CD4-positive, alpha-beta T cell treated with Interleukin-6 for 4 hours (primary cell): ENCODE results near the gene DCDC2B.

Experiments
- DNase-seq: peaks from one replicate; pipeline ENCODE4 v3.0.0-alpha.2; 2020; ENCODE audit warnings: mixed read lengths

DCDC2B gene

DNA sequence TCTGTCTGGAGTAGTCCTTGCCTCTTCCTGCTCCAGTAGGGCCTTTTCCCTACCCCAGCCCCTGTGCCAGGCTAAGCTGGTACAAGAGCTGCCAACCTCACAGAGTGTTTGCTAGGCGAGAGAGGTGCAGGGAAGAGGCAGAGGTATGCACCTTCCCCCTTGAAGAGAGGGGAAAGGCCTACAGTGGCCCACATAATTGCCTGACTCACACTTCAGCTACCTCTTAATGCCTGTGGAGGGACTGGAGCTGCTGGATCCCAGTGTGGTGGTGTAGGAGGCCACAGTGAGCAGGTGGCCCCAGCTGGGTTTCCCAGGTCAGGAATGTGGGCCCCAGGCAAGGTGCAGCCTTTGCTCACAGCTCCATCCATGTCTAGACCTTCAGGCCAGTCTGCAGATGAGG, 11.8 kb upstream of the DCDC2B start:
- no peak for DNase-seq

GRCh38 chr1:32197837-32198236, 11.1 kb upstream of the DCDC2B start:
- no peak for DNase-seq

DNA sequence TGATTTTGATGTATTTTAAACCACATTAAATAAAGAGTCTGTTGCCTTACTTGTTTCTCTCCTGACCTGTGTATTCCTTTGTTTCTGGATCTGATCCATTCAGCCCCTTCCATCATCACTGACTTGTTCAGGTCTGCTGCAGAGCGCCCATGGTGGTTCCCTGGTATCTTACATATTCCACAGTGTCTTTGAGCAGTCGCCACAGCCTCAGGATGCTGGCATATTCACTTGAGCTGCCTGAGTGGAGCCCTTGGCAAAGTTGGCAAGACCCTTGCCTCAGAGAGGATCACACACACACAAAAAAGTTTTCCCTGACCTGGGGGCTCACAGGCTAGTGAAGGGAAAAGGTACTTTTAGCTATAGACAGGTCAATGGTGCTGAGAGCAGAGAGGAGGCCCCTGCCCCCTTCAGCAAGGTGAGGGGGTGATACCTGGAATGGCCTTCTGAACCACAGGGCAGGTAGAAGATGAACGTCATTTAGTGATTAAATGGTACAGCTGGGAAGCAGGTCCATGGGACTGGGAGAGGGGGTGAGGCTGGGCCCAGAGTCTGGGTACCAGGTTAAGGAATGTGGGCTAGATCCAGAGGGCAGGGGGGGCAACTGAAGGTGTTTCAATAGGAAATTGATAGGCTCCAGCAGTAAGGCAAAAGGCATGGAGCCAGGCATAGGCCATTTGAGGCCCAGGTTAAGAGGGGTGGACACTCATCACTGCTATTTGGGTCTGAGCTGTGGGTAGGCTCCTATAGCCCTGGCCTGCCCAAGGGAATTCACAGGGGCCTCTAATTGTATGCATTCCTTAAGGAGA, 10.4 kb upstream of the DCDC2B start:
- DNase-seq = no peak

DNA sequence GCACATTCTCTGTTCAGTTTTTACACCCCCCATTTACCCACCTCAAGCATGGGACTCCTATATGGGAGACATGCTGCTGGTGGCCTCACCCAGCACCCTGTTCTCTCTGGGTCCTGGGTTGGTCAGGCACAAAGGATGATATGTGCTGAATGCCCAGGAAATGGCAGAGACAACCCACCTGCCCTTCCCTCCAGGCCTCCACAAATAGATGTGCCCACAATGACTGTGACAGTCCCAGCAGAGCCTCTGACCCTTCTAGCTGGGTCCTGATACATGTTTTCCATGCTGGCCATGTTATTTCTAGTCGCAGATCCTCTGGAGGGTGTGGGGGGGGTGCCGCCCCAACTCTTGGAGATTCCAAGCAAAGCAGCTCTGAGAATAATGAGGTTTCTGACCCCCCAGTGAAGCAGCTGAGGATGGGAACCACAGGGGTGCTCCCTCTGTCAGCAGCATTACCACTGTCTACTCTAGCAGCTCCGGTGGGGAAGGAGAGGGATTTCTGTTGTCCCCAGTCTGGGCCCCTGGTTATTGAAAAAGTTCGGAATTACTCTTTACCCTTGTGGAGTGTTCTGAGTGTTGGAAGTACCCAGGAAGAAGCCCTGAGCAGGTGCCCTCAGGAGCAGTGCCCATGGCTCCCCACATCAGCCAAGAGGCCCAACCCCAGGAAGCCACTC, 9.7 kb upstream of the DCDC2B start:
- no peak for DNase-seq

GRCh38 chr1:32199717-32200072, 9.2 kb upstream of the DCDC2B start:
- DNase-seq = no peak

- peak; percentile 60 for DNase-seq
Observed at GRCh38 chr1:32200226-32201010, 8.5 kb upstream of the DCDC2B start, which contains the start of gene CCDC28B. CCDC28B (plus strand) TSS chr1:32200595; CDS start chr1:32201936, 1,341 bp downstream.

DNA sequence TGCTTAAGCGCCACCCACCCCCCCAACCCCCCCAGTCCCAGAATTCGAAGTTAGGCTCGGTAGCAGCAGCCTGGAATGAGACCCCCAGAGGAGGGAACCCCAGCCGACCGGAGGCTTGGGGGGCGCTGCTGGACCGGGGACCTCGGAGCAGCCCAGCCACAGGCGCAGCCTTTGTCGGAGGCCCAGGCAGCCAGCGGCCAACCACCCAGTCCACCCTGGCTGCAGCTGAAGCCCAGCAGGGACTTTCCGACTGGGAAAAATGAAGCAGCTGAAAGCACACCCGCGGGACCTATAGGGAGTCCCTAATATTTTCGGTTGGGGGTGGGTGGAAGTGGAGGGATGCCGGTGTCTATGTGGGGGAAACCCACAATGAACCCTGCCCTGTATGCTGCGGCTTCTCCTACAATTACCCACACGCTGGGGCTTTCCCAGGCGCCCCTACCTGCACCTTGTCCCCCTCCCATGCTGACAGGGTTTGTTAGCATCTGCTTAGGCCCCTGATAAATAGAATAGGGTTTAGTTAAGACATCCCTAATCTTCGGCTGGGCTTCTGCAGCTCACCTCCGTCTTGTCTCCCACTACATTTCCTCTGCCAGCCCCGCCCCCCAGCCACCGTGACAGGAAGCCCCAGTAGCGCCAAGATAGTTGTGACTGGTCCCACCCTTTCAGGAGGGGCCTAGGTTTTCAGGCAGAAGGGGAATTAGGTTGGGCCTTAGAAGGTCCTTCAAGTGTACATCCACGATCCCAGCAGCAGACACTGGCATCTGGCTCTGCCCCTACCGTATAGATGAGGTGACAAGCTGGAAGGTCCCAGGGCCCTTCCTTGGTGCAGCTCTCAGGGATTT, 7.7 kb upstream of the DCDC2B start:
- peak; percentile 88 for DNase-seq

- no peak for DNase-seq
Observed at GRCh38 chr1:32204943-32205361, 3.9 kb upstream of the DCDC2B start.

GRCh38 chr1:32205401-32206370, 3.2 kb upstream of the DCDC2B start, which contains the start of gene IQCC:
IQCC (plus strand) TSS chr1:32205671; CDS start chr1:32205682, 11 bp downstream.
- DNase-seq = peak; percentile 88

DNA sequence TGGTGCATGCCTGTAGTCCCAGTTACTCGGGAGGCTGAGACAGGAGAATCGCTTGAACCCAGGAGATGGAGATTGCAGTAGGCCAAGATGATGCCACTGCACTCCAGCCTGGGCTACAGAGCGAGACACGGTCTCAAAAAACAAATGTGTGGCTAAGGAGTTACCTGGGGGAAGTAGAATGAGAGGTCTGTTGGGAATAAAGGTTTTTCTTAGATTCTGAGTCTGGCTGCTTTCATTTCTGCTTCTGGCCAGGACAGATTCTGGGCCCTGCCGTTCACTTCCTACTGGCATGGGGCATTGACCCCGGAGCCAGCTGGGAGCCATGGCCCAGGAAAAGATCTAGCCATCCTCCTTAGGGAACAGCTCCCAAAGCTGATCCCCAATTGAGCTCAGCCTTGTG, 420 bp upstream of the DCDC2B start:
- no peak for DNase-seq

DNA sequence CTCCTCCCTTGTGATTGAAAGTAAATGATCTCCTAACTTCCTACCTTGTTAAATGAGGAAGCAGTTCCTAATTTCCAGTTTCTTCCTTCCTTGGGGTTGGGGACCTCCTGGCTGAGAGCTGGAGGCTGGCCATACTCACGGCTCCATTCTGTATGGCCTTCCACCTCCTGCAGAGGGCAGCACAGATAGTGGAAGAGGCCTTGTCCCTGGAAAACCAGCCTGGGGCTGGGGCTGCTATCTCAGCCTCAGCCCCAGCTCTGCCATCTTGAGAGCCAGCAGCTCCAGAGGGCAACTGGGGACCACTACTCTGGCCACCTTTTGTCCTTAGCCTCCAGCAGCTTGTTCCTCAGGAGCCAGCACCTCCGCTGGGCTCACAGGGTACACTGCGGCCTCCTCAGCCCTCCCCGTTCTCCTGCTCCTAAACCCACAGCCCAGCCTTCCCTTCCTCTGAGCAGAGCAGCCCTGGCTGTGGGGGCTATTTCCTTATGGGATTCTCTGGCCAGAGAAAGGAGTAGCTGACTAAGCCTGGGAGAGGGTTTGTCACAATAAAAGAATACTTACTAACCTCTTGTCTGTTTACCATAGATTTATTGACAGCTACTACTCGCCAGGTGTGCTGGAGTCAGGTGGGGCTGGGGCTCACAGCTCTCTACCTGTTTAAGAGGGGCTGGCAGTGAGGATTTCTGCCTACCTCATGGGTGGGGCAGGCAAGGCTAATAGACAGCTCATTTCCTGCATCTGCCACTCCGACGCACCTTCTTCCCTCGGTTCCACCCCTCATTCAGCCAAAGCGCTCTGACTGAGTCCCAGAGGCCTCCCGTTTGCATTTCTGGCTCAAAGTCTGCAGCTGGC, 7.0 kb downstream of the DCDC2B start:
- peak; percentile 73 for DNase-seq

- DNase-seq = no peak
Observed at GRCh38 chr1:32216566-32216965, 7.7 kb downstream of the DCDC2B start.

GRCh38 chr1:32219022-32219421, 10.1 kb downstream of the DCDC2B start:
- DNase-seq = no peak

GRCh38 chr1:32220746-32221580, 12.1 kb downstream of the DCDC2B start:
- DNase-seq = no peak

GRCh38 chr1:32221581-32221979, 12.7 kb downstream of the DCDC2B start:
- no peak for DNase-seq

DNA sequence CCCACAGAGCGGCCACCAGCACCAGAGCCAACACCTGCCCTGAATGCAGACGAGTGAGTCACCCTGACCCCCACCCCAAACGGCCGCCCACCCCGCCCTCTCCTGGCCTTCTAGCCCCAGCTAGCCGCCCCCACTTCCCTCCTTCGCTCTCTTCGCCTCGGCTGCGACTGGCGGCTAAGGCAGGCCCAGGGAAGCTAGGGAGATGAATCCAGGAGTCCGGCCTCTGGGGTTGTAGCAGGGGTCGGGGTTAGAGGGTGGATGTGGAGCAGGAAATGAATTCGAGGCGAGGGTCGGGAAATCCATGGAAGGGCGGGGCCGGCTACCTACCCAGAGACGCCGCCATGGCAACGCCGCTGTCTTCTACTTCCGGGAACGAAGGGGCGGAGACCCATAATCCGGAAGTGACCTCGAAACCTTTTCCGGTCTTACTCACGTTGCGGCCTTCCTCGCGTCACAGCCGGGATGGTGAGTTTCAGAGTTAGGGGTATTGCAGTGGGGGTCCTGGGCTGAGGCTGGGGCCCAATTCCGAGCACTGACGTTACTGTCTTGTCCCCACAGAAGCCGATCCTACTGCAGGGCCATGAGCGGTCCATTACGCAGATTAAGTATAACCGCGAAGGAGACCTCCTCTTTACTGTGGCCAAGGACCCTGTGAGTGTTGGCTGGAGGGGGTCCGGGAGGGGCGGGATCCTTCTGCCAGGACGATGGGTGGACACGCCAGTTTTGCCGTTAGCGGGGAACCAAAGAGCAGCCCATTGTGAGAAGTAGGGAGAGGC, 13.3 kb downstream of the DCDC2B start, which contains the start of the genes EIF3I and TMEM234:
Gene EIF3I (plus strand): TSS at position 428 of the 776 bp plus-strand sequence. CDS start 35 bp downstream, at position 463.
Gene TMEM234 (minus strand): TSS at position 374 of the 776 bp plus-strand sequence. CDS start 31 bp downstream, at position 343.
- DNase-seq = peak; percentile 92

GRCh38 chr1:32223683-32224082, 14.8 kb downstream of the DCDC2B start:
- DNase-seq = no peak

GRCh38 chr1:32224285-32224684, 15.4 kb downstream of the DCDC2B start:
- no peak for DNase-seq
